Type B pancreatic cell (in vitro differentiated cells): ENCODE measurements around the gene DYNC1I1. TPM values are rescaled to one million over a fixed set of nuclear protein-coding genes. Genes with fewer than 3 reads are reported as not detected.

Experiments
- DNase-seq: peaks from one replicate; pipeline ENCODE4 v3.0.0; 2021; ENCODE audit warnings: mixed read lengths; ENCODE audit not compliant: unreplicated experiment; ENCODE audit errors: extremely low spot score
- H3K27ac Mint-ChIP-seq: 2 replicates; pipeline ENCODE4 v1.8.0; 2021; ENCODE audit warnings: mild to moderate bottlenecking, mixed read lengths
- H3K27me3 Mint-ChIP-seq: 2 replicates; pipeline ENCODE4 v1.8.0; 2021; ENCODE audit warnings: mixed read lengths
- H3K36me3 Mint-ChIP-seq: 2 replicates; pipeline ENCODE4 v1.8.0; 2021; ENCODE audit warnings: mixed read lengths
- H3K4me1 Mint-ChIP-seq: one replicate; pipeline ENCODE4 v1.8.0; 2021; ENCODE audit warnings: mixed read lengths; ENCODE audit not compliant: unreplicated experiment
- H3K4me3 Mint-ChIP-seq: 2 replicates; pipeline ENCODE4 v1.8.0; 2021; ENCODE audit warnings: mild to moderate bottlenecking, mixed read lengths
- H3K9me3 Mint-ChIP-seq: 2 replicates; pipeline ENCODE4 v1.8.0; 2021; ENCODE audit warnings: mixed read lengths
- CTCF ChIP-seq: fragments of 200-600 bp; sonication (generic); conservative IDR thresholded peaks from 2 replicates; pipeline ENCODE4 v1.5.0; 2021; ENCODE audit warnings: antibody characterized with exemption, mild to moderate bottlenecking
- total RNA-seq: library from RNA; stranded (reverse); gene quantifications from 2 replicates; pipeline ENCODE4 v1.2.1, GENCODE V29; 2021; ENCODE audit warnings: low replicate concordance

Gene DYNC1I1
- total RNA-seq, 1 donor from 2014 or later = 4.0 TPM

GRCh38 chr7:96116173-96116572, 343.8 kb downstream of the DYNC1I1 start:
- Mint-ChIP-seq H3K27me3 (no peaks in the 10 kb centered on the region), H3K4me1 (peaks cover 13% of the 10 kb centered on the region), H3K36me3 (peaks cover 6% of the 10 kb centered on the region), H3K9me3 (peaks cover 2% of the 10 kb centered on the region), H3K4me3 (no peak overlapping the region), H3K27ac (no peak overlapping the region)
- no peak for DNase-seq
- no peak for TF ChIP-seq CTCF

GRCh38 chr7:96118449-96119001, 346.2 kb downstream of the DYNC1I1 start:
- Mint-ChIP-seq H3K4me1 (peaks cover 18% of the 10 kb centered on the region), H3K27ac (no peak overlapping the region)

GRCh38 chr7:96120445-96121225, 348.3 kb downstream of the DYNC1I1 start:
- TF ChIP-seq CTCF = no peak
- Mint-ChIP-seq H3K36me3 (peaks cover 15% of the 10 kb centered on the region), H3K4me1 (peaks cover 23% of the 10 kb centered on the region), H3K27me3 (no peaks in the 10 kb centered on the region), H3K4me3 (no peak overlapping the region), H3K9me3 (no peaks in the 10 kb centered on the region), H3K27ac (no peak overlapping the region)
- DNase-seq = no peak

More at GRCh38 chr7:96118449-96119001, 346.2 kb downstream of the DYNC1I1 start:
- Mint-ChIP-seq H3K36me3 (peaks cover 15% of the 10 kb centered on the region), H3K9me3 (no peaks in the 10 kb centered on the region), H3K27me3 (no peaks in the 10 kb centered on the region), H3K4me3 (no peak overlapping the region)
- no peak for DNase-seq
- TF ChIP-seq CTCF = no peak

- Mint-ChIP-seq H3K27me3 (no peaks in the 10 kb centered on the region), H3K9me3 (no peaks in the 10 kb centered on the region), H3K27ac (no peak overlapping the region), H3K36me3 (peaks cover 15% of the 10 kb centered on the region), H3K4me1 (peaks cover 23% of the 10 kb centered on the region), H3K4me3 (no peak overlapping the region)
- DNase-seq = no peak
- TF ChIP-seq CTCF = no peak
Measured at GRCh38 chr7:96121752-96122151, 349.4 kb downstream of the DYNC1I1 start.

- Mint-ChIP-seq H3K27me3 (no peaks in the 10 kb centered on the region), H3K4me3 (no peak overlapping the region), H3K9me3 (no peaks in the 10 kb centered on the region), H3K4me1 (peaks cover 23% of the 10 kb centered on the region), H3K27ac (no peak overlapping the region), H3K36me3 (peaks cover 15% of the 10 kb centered on the region)
- TF ChIP-seq CTCF = no peak
- no peak for DNase-seq
Measured at GRCh38 chr7:96122746-96123145, 350.4 kb downstream of the DYNC1I1 start.
